NCI-H1048 (cell line): ENCODE measurements around the gene RNF123.
"Not testable (repeated sequence)": the region's sequence is repeated elsewhere in the genome, so short reads cannot be mapped to it uniquely, and the experiment has no call there.

Source experiments
- DNase-seq: peaks from one replicate; lab custom pipeline; 2025; lab: John Stamatoyannopoulos, UW

Gene RNF123

GRCh38 chr3:49681232-49681522, 8.2 kb upstream of the RNF123 start:
- no peak for DNase-seq

GRCh38 chr3:49681543-49681942, 7.8 kb upstream of the RNF123 start:
- DNase-seq = no peak

DNA sequence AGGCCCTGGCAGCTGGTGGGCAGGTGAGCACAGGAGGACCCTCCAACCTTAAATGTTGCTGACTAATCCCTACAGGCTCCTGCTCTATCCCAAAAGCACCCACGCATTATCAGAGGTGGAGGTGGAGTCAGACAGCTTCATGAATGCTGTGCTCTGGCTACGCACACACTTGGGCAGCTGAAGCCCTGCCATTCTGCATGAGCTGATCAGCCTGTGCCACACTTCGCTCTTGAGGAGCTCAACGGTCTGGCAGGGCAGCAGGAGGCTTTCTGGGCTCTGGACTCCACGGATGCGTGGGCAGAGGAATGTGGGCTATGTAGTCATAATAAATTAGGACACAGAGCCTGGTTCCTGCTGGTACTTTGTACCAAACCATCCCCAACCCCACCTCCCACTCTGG, 6.2 kb upstream of the RNF123 start:
- DNase-seq = no peak

- DNase-seq = not testable (repeated sequence)
These were observed 4.9 kb upstream of the RNF123 start for GRCh38 chr3:49684453-49684852.

- DNase-seq = not testable (repeated sequence)
These were observed 4.3 kb upstream of the RNF123 start for GRCh38 chr3:49685103-49685502.

DNA sequence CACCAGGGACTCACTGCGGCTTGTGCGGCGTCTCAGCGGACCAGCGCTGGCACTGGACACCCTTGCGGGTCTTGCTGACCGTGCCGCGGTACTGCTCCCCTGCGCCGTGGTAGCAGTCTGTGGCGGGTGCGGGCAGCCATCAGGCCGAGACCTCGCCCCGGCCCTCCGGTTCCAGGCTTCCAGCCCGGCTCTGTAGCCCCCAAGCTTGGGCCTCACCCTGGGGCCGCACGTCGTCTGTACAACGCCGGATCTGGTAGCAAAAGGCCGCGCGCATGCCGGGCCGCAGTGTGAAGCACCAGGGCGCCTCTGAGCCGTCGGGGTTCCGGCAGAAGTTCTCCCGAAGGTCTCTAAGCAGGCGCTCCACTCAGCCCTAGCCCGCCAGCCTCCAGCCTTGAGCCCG, 3.5 kb upstream of the RNF123 start:
- not testable (repeated sequence) for DNase-seq

- DNase-seq = not testable (repeated sequence)
These were observed 3.0 kb upstream of the RNF123 start for GRCh38 chr3:49686346-49686745.

- not testable (repeated sequence) for DNase-seq
These were observed 2.5 kb upstream of the RNF123 start for GRCh38 chr3:49686769-49687423.

DNA sequence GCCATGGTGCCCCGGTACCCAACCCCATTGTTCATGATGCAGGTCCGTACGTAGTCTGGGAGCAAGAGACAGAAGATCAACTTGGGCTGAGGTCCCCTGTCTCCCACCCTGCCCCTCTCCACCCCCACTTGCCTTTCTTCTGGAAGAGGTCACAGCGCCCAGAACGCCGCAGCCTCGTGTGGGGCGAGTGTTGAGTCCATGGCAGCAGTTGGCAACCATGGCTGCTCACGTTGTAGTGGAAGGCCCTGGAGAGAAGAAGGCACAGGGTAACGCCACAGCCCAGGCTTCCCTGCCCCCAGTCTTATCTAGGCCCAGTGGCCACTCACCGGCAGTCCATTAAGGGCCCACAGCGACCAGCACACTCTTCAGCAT, 1.9 kb upstream of the RNF123 start:
- DNase-seq = not testable (repeated sequence)

DNA sequence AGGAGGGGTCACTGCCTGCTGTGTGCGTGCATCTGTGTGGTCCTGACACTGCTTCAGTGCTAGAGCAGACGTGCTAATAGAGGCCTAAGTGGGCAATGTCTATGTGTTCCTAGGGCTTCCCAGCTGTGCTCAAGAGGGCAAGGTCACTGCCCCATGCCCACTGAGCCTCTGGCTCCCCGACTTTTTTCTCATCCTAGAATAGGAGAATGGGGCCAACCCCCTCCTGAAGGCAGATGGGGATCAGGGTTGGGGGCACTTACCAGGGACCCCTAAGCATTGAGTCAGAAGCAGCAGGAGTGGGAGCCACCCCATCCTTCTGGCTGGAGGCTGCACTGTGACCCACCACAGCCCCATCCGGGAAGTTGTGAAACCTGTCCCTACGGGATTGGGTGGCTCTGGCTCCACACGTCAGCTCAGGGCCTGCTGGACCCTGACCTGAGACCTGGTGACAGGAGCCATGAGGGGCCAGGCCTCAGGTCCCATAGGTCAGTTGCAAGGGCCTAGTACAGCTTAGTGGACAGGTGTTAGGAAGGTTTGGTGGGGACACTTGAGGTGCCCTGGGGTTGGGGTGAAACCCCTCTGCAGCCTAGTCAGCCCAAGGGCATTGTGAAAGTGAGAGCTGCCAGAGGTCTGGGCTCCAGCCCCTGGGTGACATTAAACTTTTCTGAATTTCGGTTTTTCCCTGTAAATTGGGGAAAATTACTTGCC, 865 bp upstream of the RNF123 start:
- not testable (repeated sequence) for DNase-seq

DNA sequence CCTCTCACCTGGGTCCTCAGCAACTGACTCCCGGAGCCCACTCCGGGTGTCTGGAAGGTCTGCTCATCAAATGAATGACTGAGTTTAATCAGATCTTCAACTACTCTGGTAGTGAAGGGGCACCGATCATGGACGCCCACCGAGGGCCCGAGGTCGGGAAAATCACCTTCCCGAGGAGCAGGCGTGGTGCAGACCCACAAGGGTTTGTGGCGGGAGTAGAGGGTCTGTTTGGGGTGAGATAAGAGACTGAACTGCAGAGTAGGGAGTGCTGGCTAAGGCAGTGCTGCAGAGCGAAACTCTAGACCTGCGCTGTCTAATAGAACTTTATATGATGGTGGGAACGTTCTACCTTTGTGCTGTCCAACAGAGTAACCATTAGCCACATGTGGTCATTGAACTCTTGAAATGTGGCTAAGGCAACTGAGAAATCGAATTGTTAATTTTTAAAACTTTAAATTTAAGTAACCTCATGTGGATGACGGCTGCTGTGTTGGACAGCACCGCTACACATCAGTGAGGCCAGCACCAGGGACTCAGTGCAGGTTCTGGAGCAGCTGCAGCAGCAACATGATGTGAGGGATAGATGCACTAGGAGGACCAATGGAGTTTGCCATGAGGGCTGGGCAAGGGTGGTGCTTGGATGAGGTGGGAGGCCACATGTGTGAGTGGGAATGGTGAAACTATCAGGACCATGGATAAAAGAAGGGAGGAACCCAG, 709 bp downstream of the RNF123 start:
- DNase-seq = not testable (repeated sequence)

- DNase-seq = not testable (repeated sequence)
These were observed 1.5 kb downstream of the RNF123 start for GRCh38 chr3:49690856-49691255.

GRCh38 chr3:49691481-49691880, 2.1 kb downstream of the RNF123 start:
- not testable (repeated sequence) for DNase-seq

DNA sequence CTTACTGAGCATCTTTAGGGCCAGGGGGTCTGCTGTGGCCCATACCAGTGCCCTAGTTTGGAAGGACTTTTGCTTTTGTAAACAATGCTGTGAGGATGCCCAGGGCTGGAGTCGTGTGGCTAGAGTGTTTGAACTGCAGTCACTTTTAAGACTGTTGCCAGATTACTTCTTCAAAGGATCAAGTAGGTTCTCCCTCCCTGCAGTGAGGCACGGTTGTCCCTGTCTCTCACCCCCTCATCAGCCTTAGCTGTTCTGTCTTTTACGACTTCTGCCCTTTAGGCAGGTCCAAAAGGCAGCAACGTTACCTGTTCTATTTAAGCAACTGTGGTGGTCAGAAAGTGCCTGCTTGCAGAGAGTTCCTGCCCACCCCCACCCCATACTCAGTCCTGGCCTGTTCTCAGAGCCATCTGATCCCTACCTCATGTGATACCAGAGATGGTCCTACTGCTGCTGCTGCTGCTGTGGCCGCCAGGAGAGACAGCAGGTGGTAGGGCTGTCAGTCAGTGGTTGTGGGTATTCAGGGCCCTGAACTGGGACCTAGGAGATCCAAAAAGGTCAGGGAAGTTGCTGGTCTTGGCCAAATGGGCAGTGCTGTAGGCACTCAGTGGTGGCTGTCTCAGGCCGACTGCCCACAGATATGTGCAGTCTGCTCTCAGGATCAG, 5.2 kb downstream of the RNF123 start:
- not testable (repeated sequence) for DNase-seq

DNA sequence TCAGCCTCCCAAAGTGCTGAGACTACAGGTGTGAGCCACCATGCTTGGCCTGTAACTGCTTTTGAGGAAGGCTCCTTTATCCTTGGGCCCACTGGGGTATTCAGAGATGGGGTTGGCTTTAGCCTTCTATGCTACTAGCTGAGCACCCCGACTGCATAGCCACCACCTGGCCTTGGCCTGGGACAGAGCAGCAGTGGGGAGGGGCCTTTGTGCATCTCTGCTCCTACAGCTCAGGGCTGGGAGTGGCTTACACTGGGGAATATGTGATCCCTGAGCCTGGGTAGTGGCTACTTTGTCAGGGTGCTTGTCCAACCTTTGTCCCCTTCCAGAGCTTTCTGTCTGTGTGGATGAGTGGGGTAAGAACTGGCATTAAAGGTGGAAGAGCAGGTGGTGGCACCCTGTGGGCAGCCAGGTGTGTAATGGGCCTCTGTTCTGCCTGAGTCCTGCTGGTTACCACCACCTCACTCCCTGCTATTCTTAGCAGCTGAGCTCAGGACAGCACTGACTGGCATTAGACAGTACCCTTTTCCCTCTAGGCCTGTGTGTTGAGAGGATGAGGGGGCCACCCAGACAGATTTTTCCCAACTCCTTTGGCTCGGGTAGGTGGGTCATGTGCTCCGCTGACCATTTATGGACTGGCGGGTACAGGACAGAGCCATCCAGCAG, 6.1 kb downstream of the RNF123 start:
- not testable (repeated sequence) for DNase-seq

- DNase-seq = no peak
These were observed 10.1 kb downstream of the RNF123 start for GRCh38 chr3:49699281-49699979.

GRCh38 chr3:49700014-49700413, 10.7 kb downstream of the RNF123 start:
- no peak for DNase-seq

DNA sequence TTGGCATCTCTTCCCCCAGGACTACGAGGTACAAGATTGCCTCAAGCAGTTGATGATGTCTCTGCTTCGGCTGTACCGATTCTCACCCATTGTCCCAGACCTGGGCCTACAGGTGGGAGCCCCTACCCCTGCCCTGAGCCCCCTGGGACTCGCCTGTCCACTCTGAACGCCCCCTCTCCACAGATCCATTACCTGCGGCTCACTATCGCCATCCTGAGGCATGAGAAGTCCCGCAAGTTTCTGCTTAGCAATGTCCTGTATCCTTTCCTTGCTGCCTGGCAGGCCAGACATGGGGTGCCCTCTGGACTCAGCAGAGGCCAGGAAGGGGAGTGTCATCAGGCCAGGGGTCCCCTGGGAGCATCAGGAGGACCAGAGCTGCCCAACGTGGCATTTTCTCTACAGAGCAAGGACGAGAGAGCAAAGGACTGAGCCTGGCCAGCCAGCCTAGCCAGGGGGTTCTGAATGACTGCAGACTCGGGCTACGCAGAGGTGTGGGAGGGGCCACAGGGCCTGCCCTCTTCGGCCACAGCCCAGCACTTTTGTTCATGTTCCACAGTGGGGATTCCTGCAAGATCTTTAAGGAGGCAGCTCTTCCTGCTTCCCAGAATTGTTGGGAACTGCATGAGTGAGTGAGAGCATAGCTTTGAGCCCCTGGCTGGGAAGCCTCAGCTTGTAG, 11.2 kb downstream of the RNF123 start:
- no peak for DNase-seq

DNA sequence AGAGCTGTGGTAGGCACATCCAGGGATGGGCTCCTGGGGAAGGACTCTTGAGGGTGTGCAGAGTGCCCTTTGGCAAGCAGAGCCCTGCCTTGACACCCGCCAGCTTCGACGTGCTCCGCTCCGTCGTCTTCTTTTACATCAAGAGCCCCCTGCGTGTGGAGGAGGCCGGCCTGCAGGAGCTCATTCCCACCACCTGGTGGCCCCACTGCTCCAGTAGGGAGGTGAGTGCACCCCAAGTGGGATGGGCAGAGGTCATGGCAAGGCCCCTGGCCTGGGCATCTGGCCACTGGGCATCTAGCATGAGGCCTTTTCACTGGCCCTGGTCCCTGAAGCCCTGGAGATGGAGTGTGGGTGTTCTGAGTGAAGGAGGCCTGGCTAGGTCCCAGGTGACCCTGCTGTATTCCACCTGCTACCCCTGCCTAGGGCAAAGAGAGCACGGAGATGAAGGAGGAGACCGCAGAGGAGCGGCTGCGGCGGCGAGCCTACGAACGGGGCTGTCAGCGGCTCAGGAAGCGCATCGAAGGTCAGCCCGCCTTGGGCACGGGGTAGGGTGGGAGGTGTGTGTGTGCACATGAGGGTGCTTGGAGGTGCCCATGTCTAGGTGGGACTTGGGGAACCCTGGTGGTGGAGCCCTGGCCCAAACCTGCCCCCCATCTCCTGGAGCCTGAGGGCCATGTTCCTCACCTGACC, 12.2 kb downstream of the RNF123 start:
- no peak for DNase-seq

GRCh38 chr3:49702672-49703071, 13.3 kb downstream of the RNF123 start:
- no peak for DNase-seq
